Astrocyte of the hippocampus (primary cell): ENCODE data around the gene FAM78B.

Experiments
- DNase-seq: peaks from one replicate; pipeline ENCODE4 v3.0.0; 2011; ENCODE audit warnings: low read depth, low spot score

FAM78B gene

DNA sequence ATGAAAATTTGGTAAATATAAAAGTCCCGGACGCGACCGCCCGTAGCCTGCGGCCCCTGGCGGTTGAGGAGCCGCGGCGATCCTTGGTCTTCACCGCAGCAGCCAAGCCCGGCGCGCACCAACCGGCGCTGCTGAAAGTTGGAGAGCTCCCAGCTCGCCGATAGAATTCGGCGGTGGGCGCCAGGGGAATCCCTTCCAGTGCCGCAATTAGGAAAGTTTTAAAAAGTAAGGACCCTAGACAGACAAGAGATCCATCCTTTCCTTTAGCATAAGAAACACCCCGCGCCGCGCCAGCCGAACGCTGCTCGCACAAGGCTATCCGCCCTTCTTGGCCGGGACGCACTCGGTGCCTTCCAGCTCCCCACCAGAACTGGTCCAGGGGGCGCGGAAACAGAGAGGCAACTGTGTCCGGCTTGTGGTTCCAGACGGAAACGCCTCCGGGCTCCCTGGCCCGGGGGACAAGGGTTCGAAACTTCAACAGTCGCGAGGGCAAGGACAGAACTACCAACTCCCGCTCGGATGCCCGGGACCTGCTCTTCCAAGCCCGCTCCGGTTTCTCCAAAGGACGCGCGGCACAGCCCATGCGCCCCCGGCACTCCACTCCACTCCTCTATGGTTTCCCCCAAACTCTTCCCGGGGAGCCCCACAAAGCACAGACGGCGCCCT, 1.7 kb downstream of the FAM78B start:
- DNase-seq: peak; percentile 83

DNA sequence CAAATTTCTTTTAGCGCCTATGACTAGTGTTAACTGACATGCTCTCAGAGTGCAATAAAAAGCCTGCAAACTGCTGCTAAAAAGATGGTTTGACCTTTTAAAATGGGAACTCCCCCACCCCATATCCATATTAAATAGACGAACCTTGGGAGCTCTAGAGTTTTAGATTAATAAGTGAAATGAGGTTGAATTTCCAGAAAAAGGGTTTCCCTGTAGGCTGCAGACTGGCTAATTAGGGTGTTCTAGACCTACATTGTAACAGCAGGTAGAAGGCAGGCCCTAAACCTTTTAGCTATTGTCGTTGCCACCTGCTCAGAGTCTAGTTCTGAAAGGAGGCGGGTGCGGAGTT, 2.2 kb downstream of the FAM78B start:
- no peak for DNase-seq

DNA sequence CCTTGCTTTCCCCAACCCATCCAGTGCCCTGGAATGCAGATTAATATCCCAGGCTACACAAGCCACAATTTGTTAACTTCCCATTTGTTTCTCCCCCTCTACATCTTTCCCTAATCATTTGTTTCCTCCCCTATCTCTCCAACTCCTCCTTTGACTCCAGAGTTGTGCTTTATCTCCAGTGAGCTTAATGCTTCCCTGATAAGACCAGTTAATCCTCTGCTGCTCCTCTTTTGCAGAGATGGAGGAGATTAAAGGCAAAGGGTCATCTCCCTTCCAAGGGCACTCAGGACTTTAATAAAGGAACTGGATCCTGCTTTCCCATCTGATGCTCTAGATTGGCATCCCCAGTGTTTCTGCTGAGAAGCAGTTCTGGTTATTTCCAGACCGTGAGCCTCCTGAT, 7.1 kb downstream of the FAM78B start:
- no peak for DNase-seq

DNA sequence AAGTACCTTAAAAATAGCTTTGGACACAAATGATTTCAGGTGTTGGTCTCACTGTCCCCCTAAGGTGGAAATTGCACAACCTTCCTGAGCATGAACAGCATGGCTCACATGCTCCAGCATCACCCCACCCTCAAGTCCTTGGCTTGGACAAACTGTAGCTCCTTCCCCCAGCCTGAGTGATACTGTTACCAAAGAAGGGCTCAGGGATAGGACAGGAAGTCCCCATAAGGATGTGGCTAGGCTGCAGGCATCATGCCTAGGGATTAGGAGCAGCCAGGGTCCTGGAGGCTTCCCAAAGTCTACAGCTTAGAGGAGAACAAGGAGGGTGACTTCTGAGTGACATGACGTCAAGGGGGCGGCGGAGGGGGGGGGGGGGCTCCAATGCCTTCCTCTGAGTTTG, 10.1 kb downstream of the FAM78B start:
- no peak for DNase-seq

DNA sequence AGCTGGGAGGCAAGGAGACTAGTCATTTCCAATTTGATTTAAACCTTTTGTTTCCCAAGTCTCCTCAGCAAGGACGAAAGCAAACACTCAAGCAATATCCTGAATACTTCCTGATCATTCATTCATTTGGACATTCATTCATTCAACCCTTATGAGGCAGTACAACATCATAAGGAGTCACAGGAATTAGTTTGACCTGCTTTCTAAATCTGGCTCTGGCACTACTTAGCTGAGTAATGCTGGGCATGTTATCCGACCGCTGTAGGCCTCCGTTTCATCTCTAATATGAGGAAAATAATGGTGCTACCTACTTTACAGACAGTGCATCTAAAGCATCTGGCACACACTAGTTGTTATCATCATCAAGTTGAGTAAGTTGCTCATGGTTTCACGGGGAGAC, 11.7 kb downstream of the FAM78B start:
- DNase-seq: no peak

DNA sequence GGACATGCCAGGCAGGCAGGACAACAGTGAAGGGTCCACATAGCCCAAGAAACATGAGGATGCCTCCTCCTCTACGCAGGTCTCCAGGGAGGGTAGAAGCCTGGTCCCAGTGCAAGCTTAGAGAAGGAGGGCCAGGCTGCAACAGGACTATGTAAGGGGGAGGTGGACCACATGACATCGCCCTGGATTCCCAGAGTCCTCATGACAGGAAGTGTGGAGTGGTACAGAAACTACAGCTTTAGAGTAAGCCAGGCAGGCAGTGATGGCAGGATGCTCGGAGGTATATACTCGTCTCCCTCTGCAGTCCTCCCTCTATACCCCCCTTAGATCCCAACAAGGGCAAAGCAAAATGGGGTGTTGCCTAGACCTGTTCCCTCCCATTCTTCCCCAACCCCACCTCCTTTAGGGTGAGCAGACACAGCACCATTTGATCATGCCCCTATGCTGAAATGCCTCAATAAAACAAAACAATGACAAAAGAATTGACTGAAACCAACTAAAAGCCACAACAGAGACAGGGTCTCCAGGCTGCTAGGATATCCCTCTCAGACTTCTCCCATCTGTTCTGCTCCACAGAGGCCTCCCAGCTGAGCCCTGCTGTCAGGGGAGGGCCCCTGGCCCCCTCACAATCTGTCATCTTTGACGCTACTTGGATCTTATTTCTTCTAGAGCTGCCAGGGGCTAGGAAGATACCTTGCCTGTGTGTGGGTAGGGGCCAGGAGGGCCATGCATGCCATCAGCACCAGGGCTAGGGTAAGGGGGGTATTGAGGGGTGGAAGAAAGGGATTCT, 13.1 kb downstream of the FAM78B start:
- DNase-seq: no peak

DNA sequence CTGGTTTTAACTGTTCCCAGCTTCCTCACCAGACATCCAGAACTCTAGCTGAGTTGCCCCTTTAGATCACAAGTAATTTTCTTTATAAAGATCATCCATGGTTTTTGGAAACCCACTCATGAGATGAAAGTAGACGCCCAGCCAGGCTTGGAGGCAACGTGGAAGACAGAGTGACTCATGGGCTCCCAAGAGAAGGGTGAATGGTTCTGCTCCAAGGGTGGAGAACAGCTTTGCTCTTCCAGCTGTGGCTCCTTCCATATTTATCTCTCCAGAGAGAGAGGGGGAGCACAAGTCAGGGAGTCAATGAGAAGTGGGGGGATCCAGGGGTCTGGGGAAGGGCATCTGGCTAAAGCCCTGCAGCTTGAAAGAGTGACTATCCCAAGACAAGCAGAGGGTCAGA, 13.8 kb downstream of the FAM78B start:
- no peak for DNase-seq

DNA sequence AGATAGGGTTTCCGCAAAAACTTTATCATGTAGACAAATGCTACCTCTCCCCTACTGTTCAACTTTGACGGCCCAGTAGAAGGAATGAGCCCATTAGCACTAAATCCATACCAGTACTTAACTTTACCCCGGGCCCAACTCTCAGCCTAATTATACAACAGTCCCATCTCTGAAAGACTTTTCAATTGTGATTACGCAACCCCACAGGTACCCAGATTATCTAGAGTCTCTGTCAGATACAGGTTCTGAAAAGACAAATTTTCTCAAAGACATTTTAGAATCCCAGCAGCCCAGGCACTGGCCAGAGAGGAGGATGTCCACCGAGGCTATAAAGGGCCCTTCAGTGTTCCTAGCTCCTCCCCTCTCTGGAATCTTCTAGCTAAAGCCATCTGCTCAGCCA, 15.0 kb downstream of the FAM78B start:
- DNase-seq: no peak

DNA sequence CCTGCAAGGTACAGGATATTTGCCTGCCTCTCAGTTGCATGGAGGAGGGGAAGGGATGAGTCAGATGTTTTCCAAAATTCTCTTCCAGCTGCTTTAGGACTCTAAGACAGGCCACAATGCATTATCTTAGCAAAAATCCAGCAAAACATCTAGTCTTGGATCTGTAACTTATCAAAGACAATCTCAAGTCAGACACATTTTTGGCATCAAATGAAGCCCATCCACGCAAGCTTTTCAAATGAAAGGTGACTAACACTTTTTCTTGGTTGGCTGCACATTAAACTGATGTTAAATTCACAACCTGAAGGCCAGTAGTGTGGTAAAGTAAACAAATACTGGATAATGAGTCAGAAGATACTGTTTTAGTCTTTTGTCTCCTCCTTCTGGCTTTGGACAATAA, 21.3 kb downstream of the FAM78B start:
- DNase-seq: peak; percentile 42

DNA sequence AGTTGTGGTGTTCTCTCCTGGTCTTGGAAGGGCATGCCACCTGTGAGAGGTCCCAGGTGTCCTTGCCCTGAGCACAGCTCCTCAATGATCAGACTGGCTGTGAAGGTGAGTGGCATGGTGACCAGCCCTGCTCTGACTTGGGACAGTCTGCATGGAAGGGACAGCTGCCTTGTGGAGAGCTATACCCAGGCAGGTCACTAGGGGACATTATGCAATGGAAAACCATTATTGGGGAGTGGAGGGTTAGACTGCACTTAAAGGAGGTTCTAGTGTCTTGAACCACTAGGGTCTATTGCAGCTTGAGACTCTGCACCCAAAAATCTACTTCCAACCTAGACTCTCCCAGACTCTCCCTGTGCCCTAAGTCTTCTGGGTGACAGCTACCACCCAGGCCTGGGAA, 24.8 kb downstream of the FAM78B start:
- no peak for DNase-seq

DNA sequence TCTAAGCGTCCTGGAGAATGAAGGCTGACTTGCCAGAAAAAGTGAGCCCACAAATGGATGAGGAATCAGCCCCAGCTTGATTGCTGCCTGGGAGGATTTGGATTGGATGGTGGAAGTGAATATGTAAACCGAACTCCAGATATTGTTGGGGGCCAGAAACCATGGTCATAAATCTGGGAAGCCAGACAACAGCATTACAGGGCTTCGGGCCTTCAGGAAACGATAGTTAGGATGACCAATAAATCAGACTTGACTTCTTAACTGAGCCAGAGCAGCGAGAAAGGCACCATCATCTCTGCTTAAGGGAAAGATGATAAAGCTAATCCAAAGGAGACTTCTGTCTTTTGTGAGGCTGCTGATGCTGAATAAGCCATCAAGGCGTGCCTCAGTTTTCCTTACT, 26.6 kb downstream of the FAM78B start:
- DNase-seq: no peak

DNA sequence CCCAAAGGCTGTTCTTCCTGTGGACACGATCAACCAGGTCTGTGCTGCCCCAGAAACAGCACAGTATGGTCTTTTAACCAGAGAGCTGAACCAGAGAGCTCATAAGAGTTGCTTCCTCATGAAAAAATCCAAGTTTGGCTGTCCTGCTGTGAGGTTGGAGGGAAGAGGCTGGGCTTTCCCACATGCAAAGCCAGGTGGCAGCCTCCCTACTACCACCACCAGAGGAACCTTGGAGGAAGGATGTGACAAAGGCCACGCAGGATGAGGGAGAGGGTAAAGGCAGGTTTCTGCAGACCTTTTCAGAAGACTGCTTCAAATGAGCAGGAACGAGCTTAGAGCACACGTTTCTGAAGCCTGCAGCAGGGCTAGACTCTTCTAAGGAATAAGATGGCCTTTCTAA, 27.1 kb downstream of the FAM78B start:
- no peak for DNase-seq

DNA sequence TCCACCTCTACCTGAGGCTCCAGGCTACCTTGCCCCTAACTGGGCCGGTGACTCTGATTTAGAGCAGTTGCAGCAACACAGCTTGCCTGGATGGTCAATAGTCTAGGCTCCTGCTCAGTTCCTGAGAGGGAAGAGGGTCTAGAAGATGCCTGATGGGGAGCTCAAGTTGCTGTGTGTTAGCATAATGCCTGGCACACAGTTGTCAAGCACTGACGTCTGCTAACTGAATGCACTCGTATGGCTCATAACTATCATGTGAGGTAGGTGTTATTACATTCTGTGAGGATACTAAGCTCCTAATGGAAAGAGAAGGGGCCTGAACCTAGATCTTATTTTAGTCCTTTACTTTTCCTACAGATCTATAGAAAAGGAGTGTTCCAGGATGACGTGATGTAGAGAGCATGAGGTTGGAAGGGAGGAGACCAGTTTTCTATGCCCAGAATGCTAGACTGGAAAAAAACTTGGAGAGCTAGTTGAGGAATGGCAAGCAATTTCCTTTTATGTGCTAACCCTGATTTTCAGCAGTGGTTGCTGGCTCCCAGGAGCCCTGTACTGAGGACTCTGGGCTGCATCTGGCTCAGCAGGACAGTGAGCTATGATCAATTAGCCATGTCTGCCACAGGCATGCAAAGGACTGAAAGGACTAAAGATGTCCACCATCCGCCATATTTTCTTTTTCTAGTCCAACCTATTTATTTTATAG, 30.0 kb downstream of the FAM78B start:
- no peak for DNase-seq

DNA sequence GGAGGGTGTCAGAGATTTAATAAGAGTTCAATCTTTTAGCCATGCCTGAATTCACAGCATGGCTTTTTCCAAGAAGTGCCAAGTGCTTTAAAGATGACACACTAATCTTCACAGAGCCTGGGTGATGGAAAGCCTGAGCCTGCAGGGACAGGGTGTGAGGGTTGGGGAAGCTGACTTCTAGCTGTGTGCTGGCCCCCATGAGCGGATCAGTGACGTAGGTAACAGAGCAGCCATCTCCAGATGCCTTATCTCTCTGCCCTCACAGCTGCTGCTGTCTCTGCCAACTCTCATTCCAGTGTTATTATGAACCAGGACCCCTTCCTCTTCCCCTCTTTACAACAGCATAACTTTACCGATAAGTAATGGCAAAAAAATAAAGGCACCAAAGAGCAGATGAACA, 30.6 kb downstream of the FAM78B start:
- no peak for DNase-seq

DNA sequence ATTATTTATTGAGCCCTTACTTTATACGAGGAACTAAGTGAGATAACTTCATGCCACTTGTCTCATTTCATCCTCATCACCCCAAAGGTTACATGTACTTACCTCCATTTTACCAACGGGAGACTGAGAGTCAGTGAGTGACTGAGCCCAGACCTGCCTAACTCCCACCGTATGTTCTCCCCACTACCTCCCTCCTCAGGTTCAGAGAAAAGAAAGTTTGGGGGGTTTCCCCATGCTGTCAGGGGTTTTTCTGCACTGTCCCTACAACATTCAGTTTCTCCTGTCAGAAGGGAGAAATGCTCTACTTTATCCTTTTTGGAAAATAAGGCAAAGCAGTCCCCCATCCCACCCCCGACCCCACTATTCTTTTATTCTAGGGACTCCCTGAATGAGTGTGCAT, 32.9 kb downstream of the FAM78B start:
- no peak for DNase-seq

DNA sequence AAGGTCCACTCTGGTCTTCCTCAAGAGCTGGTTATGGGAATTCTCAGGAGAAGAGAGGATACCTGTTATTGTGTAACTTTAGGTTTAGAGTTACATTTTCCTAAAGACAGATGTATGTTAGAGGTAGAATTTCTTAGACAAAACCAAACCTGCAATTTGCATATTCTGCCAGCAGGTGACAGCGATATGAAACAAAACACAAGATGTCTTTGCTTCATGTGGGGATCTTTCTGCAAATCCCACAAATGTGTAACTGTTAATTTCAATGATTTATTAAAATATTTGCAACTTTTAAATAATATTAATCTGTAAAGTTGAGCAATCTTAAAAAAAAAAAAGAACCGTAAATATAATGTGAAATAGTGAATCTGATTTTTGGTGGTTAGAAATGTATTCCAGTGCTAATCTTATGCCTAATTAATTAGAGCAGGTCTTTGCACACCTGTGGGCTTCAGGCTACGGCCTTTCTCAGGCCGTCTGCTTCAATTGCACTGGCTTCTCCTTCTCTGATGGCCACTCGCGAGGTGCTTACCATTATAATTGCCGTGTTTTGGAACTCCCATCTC, 33.4 kb downstream of the FAM78B start:
- peak; percentile 22 for DNase-seq

DNA sequence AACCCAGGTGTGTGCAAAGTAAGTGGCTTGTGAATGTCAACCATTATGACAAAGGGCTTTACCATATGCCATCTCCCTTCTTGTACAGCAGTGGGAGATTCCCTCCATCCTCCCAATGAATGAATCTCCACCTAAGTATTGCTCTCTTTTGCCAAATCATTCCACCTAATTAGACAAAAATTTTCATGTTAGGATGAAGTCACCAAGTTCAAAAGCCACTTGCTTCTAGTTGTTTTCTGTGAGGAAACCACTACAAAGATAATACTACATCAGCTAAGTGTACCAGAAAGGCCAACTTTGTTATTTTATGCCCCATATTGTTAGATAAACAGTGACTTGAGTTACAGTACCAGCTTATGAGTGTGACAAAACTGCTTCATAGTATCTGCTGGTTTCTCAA, 34.3 kb downstream of the FAM78B start:
- DNase-seq: peak; percentile 3

DNA sequence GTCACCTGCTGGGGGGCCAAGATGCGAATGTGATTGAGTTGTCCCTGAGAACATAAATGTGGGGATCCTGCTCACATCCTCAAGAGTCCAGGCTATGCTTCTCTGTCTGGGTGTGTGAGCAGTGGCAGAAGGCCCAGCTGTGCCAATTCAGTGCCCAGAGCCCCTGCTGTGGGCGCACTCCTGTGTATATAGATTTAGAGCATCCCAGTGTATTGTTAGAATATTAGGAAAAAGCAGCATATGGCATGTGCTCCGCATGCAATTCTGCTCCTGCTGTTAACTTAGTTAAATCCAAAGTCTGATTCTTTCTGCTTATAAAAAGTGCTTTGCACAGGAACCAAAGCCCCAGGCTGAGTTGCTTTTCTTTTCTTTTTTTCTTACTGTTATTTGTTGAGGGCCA, 37.8 kb downstream of the FAM78B start:
- no peak for DNase-seq

DNA sequence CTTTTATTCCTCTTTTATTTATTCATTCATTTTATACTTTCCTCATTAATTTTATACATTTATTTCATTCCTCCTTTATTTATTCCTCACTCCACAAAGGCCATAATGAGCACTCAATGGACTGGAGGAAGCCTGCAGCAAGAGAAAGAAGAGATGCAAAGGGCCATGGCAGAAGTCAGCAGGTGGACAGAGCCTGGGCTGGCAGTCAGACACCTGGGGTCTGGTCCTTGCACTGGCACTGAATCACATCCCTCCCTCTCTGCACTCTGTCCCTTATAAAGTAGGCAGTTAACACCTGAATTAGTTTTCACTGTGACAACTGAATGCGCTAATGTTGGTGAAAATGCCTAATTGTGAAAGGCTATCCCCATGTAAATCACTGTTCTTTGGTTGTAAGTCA, 38.6 kb downstream of the FAM78B start:
- no peak for DNase-seq

DNA sequence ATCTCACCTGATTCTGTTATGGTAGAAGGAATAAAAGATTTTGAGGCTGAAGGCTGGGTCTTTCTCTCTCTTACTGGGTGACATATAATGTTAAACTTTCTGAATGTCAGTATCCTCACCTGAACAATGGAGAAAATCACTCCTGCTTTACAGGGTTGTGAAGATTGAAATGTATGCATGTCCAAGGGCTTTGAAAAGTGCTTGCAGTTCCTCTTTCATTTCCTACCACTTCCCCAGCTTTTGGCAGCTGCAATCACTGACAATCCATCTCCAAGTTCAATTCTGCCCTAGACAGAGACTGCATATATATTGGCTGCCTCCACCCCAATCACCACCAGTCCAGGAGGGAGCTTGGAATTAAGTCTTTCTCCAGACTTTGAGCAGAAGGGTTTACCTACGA, 39.8 kb downstream of the FAM78B start:
- DNase-seq: no peak

DNA sequence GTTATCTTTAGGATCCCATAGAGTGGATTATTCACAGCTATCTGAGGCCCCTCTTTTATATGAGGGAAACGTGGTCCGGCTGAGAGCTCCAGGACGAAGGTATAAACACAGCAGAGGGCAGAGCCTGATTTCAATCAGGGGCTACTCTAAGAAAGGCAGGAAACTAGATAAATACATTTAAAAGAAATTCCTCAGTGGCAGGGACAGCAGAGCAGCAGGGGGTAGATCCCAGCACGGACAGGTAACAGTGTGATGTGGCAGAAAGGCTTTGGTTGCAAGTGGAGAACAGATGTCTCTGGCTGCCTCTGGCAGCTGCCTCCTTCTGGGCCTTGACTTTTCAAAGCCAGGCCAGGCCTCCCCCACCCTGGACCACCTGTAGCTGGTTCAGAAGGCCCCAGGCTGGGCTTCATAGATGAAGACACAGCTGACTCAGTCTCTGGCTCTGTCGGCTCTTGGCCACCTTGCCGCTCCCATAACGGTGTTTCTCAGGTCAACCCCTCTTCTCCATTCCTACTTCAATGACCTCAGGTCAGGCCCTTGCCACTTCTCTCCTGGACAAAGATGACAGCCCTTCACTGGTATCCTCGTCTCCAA, 43.8 kb downstream of the FAM78B start:
- no peak for DNase-seq

DNA sequence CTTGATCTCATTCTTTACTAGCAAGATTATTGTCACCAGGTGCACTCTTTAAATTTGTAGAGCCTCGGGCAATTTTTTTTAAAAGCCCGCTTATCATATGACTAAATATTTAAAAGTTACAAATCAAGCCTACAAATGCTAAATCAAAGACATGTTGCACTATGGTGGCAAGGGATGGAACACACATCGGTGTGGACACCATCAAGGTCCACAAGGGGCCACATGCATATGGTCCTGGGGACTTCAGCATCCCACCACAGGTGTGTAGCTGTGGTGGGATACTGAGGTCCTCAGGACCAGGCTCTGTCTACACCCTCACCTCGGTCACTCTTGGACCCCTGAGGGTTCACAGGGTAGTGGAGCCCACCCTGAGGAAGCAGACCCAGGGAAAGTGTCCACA, 45.8 kb downstream of the FAM78B start:
- DNase-seq: no peak
